Measurements from ENCODE around the gene ARFIP1.

Gene ARFIP1

GRCh38 chr4:152900395-152900794, 120.6 kb downstream of the ARFIP1 start:
- no peak for DNase-seq

GRCh38 chr4:152901205-152901604, 121.5 kb downstream of the ARFIP1 start:
- DNase-seq, result no peak

GRCh38 chr4:152903658-152904057, 123.9 kb downstream of the ARFIP1 start:
- no peak for DNase-seq

- no peak for DNase-seq
Observed at GRCh38 chr4:152909901-152910300, 130.1 kb downstream of the ARFIP1 start.

GRCh38 chr4:152910521-152910920, 130.8 kb downstream of the ARFIP1 start:
- no peak for DNase-seq

GRCh38 chr4:152917543-152918395, 138.0 kb downstream of the ARFIP1 start:
- DNase-seq, result no peak

GRCh38 chr4:152919826-152920225, 140.1 kb downstream of the ARFIP1 start:
- DNase-seq, result no peak

- no peak for DNase-seq
Observed at GRCh38 chr4:152920768-152921167, 141.0 kb downstream of the ARFIP1 start.

- DNase-seq, result no peak
Observed at GRCh38 chr4:152921284-152921683, 141.5 kb downstream of the ARFIP1 start.

- DNase-seq, result no peak
Observed at GRCh38 chr4:152925851-152926250, 146.1 kb downstream of the ARFIP1 start.

- DNase-seq, result no peak
Observed at GRCh38 chr4:152926959-152927358, 147.2 kb downstream of the ARFIP1 start.

- no peak for DNase-seq
Observed at GRCh38 chr4:152927737-152928136, 148.0 kb downstream of the ARFIP1 start.

- no peak for DNase-seq
Observed at GRCh38 chr4:152928286-152928685, 148.5 kb downstream of the ARFIP1 start.

- no peak for DNase-seq
Observed at GRCh38 chr4:152929888-152930287, 150.1 kb downstream of the ARFIP1 start.

GRCh38 chr4:152935143-152935542, 155.4 kb downstream of the ARFIP1 start:
- no peak for DNase-seq

- no peak for DNase-seq
Observed at GRCh38 chr4:152935631-152936445, 156.1 kb downstream of the ARFIP1 start, which contains the start of gene FHDC1. Gene FHDC1 (plus strand): TSS chr4:152936323. CDS start chr4:152943058, 6,735 bp downstream.

- DNase-seq, result no peak
Observed at GRCh38 chr4:152936446-152937335, 156.9 kb downstream of the ARFIP1 start.

GRCh38 chr4:152937336-152938236, 157.8 kb downstream of the ARFIP1 start:
- no peak for DNase-seq

- DNase-seq, result no peak
Observed at GRCh38 chr4:152938237-152938947, 158.6 kb downstream of the ARFIP1 start.

- DNase-seq, result no peak
Observed at GRCh38 chr4:152939621-152940020, 159.9 kb downstream of the ARFIP1 start.

- no peak for DNase-seq
Observed at GRCh38 chr4:152940461-152940860, 160.7 kb downstream of the ARFIP1 start.
